ENCODE measurements around the gene HK3. TPM values are rescaled to one million over a fixed set of nuclear protein-coding genes. Genes with fewer than 3 reads are reported as not detected.

The HK3 gene
- 10 to 100 TPM in 1 of 2 donors, 1 to 10 TPM in 1; 9.2 to 16.8 TPM for total RNA-seq
- long read RNA-seq, partial matches to known transcripts = 1 of 9 reads
- long read RNA-seq, other reads (novel, unspliced or antisense) = 5 of 9 reads

- ATAC-seq (peak; percentile 34 to 63), DNase-seq (no peak)
- intact Hi-C loops (cut with DNase I) = no loop called here
Observed at GRCh38 chr5:176899296-176899891, at the start of gene HK3. Gene HK3, minus strand, starts transcription at chr5:176899346. Its CDS starts 3,187 bp downstream, at chr5:176896159.

- ATAC-seq = no peak
- intact Hi-C loops (cut with DNase I) = no loop called here
- DNase-seq = no peak
Observed at GRCh38 chr5:176948458-176948857, 49.3 kb upstream of the HK3 start.

- no peak for ATAC-seq
- no peak for DNase-seq
- intact Hi-C loops (cut with DNase I) = no loop called here
Observed at GRCh38 chr5:176947847-176948246, 48.7 kb upstream of the HK3 start.

GRCh38 chr5:176944268-176944667, 45.1 kb upstream of the HK3 start:
- ATAC-seq = no peak
- DNase-seq = no peak
- intact Hi-C loops (cut with DNase I) = no loop called here

GRCh38 chr5:176943816-176944215, 44.7 kb upstream of the HK3 start:
- intact Hi-C loops (cut with DNase I) = no loop called here
- DNase-seq = no peak
- ATAC-seq = no peak

- intact Hi-C loops (cut with DNase I) = no loop called here
- no peak for DNase-seq
- ATAC-seq = no peak
Observed at GRCh38 chr5:176941951-176942350, 42.8 kb upstream of the HK3 start.

- intact Hi-C loops (cut with DNase I) = no loop called here
- DNase-seq = no peak
- ATAC-seq = no peak
Observed at GRCh38 chr5:176938472-176938871, 39.3 kb upstream of the HK3 start.

GRCh38 chr5:176935017-176935416, 35.9 kb upstream of the HK3 start:
- intact Hi-C loops (cut with DNase I) = no loop called here
- DNase-seq (no peak), ATAC-seq (no peak)

- intact Hi-C loops (cut with DNase I) = no loop called here
- DNase-seq (no peak), ATAC-seq (no peak)
Observed at GRCh38 chr5:176934309-176934930, 35.3 kb upstream of the HK3 start.

- DNase-seq (no peak), ATAC-seq (no peak)
- intact Hi-C loops (cut with DNase I) = no loop called here
Observed at GRCh38 chr5:176929654-176930053, 30.5 kb upstream of the HK3 start.

- no peak for ATAC-seq
- intact Hi-C loops (cut with DNase I) = no loop called here
- no peak for DNase-seq
Observed at GRCh38 chr5:176927562-176927961, 28.4 kb upstream of the HK3 start.

GRCh38 chr5:176922817-176923216, 23.7 kb upstream of the HK3 start:
- DNase-seq = no peak
- intact Hi-C loops (cut with DNase I) = no loop called here
- no peak for ATAC-seq

GRCh38 chr5:176921714-176922113, 22.6 kb upstream of the HK3 start:
- intact Hi-C loops (cut with DNase I) = no loop called here
- DNase-seq (no peak), ATAC-seq (no peak)

GRCh38 chr5:176918613-176919012, 19.5 kb upstream of the HK3 start:
- ATAC-seq = no peak
- DNase-seq = no peak
- intact Hi-C loops (cut with DNase I) = no loop called here

- intact Hi-C loops (cut with DNase I) = no loop called here
- ATAC-seq (no peak), DNase-seq (no peak)
Observed at GRCh38 chr5:176916337-176916736, 17.2 kb upstream of the HK3 start.

GRCh38 chr5:176915906-176916305, 16.8 kb upstream of the HK3 start:
- no peak for ATAC-seq
- no peak for DNase-seq
- intact Hi-C loops (cut with DNase I) = no loop called here

GRCh38 chr5:176912115-176912514, 13.0 kb upstream of the HK3 start:
- intact Hi-C loops (cut with DNase I) = no loop called here
- DNase-seq (no peak), ATAC-seq (no peak)

- DNase-seq (no peak), ATAC-seq (no peak)
- intact Hi-C loops (cut with DNase I) = no loop called here
Observed at GRCh38 chr5:176908675-176909368, 9.7 kb upstream of the HK3 start.

- no peak for DNase-seq
- intact Hi-C loops (cut with DNase I) = no loop called here
- ATAC-seq = no peak
Observed at GRCh38 chr5:176906796-176907195, 7.7 kb upstream of the HK3 start.

GRCh38 chr5:176906126-176906525, 7.0 kb upstream of the HK3 start:
- ATAC-seq = no peak
- intact Hi-C loops (cut with DNase I) = no loop called here
- no peak for DNase-seq

GRCh38 chr5:176904276-176904675, 5.1 kb upstream of the HK3 start:
- intact Hi-C loops (cut with DNase I) = no loop called here
- DNase-seq = no peak
- ATAC-seq = no peak

All from left cardiac atrium (tissue), 4 donors.